GM18508 (cell line): ENCODE measurements around the gene ATP10A.
"Not testable (repeated sequence)": the region's sequence is repeated elsewhere in the genome, so short reads cannot be mapped to it uniquely, and the experiment has no call there.

Source experiments
- ATAC-seq: cut with Tn5 transposase; IDR thresholded peaks from one replicate; pipeline ENCODE4 v1.9.1; 2021; ENCODE audit warnings: moderate number of reproducible peaks; ENCODE audit not compliant: insufficient read depth, unreplicated experiment

The ATP10A gene

DNA sequence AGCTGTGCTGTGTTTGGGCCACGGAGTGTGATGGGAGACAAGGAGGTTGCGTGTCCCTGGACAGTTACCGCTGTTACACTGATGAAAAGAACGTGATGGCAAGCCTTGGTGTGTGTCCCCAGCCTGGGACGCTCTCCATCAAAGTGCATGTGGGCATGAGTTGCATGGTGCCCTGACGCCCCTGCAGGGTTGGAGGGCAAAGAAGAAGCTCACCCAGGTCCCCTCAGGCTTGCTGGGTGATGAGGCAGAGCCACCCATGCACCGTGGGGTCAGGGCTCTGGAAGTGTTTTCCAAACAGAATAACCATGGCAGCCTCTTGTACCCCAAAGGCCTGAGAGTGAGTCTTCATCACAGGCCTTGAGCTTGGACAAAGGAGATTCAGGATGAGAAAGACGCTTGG lies 189.2 kb downstream of the ATP10A start:
- ATAC-seq: no peak

DNA sequence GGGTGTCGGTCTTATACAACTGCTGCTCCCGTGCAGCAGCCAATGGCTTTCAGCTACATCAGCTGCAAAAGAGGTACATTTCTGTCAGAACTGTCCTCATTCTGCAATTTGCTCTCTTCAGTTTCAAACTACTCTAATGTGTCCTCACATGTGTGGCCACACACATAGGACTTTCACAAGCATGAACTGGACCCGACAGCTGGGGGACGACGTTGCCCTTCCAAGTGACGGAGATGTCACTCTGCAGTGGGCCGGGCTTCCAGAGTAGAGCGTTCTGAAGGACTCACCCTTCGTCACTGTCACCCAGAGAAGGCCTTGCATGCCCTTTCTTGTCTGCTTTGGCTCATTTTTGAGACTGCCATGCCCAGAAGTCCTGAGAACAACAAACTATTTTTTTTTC lies 189.8 kb downstream of the ATP10A start:
- ATAC-seq: no peak

GRCh38 chr15:25671132-25671531 lies 192.0 kb downstream of the ATP10A start:
- no peak for ATAC-seq

DNA sequence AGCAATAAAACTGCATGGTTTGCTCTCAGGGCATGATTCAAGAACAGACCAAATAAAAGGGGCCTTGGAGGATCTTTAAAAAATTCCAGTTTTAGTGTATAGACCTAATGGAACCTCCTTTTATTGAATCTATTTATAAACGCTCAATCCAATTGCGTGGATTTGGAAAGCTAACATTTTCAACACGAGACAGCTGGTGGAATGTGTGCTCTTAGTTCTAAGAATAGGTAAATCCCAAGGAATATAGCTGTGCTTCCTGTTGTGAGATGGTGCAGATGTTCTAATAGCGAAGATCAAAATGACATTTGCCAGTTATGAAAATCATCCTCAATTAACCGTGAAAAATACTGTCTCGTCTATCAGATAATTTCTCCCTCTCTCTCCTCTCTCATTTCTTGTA lies 192.5 kb downstream of the ATP10A start:
- ATAC-seq: no peak

GRCh38 chr15:25670025-25670554 lies 193.0 kb downstream of the ATP10A start:
- no peak for ATAC-seq

DNA sequence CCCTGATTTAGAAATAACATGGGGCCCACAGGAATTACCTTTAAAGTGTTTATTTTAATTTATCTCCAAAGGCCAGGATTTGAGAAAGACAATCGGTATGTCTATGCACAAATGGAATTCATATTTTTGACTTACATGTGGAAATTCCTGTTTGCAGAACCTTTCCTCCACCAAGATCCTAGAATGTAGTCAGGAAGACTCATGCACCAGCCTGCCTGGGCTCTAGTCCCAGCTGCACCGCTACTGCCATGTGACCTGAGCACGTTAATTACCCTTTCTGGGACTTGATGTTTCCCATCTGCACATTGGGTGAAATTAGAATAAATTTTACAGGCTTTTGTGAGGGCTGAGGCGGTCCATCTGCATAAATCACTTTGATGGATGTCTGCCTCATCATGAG lies 194.2 kb downstream of the ATP10A start:
- no peak for ATAC-seq

DNA sequence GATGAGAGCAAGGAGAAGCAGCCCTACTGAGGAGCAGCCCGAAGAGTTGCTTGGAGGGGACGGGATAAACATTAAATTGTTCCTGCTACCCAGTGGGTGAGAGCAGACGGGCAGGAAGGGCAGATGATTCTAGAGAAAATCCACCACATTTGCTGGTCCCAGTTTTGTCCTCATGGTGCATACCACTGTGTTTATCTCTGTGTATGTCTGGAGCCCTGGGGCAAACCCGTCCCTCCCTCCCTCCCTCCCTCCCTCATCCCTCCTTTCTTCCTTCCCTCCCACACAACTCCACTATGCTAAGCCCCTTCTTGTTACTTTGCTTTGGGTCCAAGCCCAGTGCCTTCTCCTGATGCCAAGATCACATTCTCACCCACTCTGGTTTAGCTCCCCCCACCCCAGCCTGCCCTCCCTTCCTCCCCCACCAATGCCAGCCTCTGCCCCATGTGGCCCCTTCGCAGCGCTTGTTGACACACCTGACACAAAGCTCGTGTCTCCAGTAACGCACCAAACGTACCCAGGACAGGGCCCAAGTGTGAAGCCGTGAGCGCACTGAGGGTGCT lies 194.8 kb downstream of the ATP10A start:
- ATAC-seq: no peak

DNA sequence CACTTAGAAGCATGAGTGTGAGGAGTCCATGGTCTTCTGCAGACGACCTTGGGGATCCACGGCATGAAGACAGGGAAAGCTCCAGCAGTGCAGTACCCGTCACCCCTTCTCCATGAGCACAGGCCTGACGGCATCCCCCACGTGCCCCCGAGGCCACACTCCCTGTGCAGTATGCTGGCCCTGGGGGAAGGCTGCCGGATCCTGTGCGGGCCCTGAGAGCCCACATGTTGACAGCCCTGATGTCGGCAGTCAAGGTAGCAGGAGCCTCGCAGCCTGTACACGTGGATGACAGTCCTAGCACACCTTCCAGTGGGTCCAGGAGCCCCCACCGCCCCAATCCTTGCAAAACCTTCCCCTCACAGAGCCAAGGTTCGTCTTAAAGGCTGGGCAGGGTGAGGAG lies 195.3 kb downstream of the ATP10A start:
- no peak for ATAC-seq

DNA sequence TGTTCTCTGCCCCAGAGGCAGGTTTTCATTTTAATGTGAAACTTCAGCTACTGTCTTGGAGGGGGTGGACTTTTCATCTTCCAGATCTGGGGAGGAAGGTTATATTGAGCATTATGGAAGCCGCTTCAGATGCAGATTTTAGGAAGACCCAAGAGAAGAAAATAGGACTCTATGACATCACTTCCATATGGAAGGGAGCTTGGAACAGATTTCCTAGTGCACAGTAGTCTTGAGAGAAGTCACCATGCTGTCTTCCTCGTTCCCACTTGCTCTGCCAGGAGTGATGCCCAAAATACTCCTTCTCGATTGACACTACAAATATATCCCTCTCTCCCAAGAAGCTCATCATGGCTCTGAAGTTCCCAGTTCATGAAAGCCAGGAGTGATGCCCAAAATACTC lies 197.2 kb downstream of the ATP10A start:
- ATAC-seq: no peak

GRCh38 chr15:25664761-25665160 lies 198.4 kb downstream of the ATP10A start:
- ATAC-seq: no peak

GRCh38 chr15:25663515-25663914 lies 199.6 kb downstream of the ATP10A start:
- no peak for ATAC-seq

- ATAC-seq: no peak
Measured at GRCh38 chr15:25661898-25662297, 201.2 kb downstream of the ATP10A start.

- no peak for ATAC-seq
Measured at GRCh38 chr15:25659251-25659650, 203.9 kb downstream of the ATP10A start.

DNA sequence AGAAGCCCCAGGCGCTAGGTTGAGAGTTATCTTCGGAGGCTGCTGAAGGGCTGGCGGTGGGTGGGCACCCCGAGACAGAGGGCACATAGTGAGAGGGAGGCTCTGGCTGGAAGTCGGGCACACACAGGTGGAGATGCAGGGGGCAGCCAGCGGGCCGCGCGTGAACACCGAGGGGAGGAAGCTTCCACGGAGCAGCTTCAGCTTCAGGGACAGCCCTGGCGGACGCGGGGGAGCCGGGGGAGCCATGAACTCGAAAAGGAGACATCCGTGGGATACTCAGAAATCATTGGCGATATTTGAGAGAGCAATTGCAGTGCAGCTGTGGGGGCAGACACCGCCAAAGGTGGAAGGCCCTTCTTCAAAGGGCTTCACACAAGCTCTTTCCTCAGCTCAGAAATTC lies 204.6 kb downstream of the ATP10A start:
- ATAC-seq: no peak

DNA sequence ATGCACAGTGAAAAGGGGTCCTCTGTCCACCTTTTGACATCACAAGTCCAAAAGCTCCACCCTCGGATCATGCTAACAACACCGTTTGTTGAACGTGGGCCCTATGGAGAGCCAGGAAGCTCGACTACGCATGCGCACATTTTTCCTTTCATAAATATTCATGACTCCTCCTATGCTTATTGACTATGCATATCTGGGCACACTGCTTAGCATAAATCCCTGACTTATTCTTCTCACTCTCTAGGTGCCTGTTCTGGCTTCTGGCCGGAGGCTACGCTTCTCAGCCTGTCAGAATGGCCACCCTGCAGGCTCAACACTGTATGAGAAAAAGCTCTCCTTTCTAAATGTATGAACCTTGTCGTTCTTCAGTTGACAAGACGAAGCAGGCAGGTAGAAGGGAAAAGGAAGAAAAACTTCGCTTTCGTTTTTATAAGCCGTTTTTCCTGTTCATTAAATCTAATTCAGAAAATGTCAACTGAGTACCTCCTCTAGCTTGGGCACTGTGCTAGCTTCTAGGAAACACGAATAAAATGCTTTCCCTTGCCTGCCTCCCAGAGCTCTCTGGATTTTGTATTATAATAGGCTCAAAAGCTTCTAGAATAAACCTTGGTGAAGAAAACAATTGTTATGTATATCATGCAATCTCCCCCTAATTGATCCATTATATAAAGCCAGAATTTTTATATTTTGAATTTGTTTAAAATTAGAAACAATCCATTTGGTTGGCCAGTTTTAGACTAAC lies 207.7 kb downstream of the ATP10A start:
- ATAC-seq: no peak

DNA sequence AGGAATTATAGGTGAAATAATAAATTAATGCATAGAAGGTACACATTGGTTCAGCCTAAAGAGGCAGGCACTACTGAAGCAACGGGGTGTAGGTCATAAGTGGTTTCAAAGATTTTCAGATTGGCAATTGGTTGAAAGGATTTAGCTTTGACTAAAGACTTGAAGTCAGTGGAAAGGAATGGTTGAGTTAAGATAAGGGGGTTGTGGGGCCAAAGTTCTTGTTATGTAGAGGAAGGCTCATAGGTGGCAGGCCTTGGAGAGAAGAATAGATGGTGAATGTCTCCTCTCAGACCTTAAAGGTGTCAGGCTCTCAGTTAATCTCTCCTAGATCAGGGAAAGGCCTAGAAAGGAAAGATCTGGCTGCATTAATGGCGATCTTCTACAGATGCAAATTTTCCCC lies 209.8 kb downstream of the ATP10A start:
- no peak for ATAC-seq

- no peak for ATAC-seq
Measured at GRCh38 chr15:25652704-25653103, 210.4 kb downstream of the ATP10A start.

DNA sequence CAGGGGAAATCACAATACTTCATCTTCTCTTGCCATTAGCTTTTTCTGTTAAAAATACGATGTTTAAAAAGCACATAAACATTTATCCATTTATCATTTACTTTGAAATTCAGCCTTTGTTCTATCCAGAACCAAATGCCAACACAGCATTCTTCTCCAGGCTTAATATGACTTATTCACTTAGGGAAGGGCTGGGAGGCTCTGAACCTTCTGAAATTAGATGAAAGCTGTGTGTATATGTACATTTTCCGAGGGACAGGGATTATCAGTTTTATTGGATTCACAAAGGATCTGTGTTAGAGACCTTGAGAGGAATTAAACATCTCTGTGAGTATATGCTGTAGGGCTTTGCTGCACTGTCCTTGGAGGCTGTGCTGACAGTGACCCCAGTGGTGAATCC lies 213.7 kb downstream of the ATP10A start:
- no peak for ATAC-seq

- no peak for ATAC-seq
Measured at GRCh38 chr15:25643120-25643519, 220.0 kb downstream of the ATP10A start.

DNA sequence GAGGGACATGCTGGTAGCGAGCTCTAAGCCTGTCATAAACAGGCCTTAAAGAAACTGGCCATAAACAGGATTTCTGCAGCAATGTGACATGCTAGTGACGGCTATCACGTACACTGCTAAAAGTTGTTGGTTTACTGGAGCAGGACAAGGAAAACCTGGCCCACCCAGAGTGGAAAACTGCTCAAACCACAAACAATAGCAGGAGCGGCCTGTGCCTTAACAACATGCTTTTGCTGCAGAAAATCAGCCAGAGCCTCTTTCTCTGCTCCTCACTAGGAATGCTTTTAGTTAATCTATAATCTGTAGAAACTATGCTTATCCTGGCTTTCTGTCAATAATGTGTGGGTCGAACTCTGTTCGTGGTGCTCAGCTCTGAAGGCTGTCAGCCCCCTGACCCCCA lies 221.4 kb downstream of the ATP10A start:
- no peak for ATAC-seq

DNA sequence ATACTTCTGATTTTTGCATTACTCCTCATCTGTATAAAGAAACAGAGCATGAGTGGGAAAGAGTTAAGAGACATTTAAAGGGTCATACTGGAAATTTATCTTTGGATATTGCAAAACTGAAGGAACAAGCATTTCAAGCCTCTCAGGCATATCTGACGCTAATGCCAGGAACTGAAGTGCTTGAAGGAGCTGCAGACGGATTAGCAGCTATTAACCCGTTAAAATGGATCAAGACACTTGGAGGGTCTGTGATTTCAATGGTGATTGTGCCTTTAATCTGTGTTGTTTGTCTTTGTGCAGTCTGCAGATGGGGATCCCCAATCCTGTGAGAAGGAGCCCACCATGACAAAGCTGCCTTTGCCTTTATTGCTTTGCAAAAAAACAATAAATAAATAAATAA lies 221.8 kb downstream of the ATP10A start:
- ATAC-seq: no peak

GRCh38 chr15:25640959-25641358 lies 222.2 kb downstream of the ATP10A start:
- ATAC-seq: not testable (repeated sequence)
